Muscle layer of duodenum (tissue), 2 donors: ENCODE data around the gene MYO1D.

Source experiments
- H3K27ac ChIP-seq: one replicate; pipeline ENCODE4 v1.7.0; 2013; ENCODE audit warnings: mild to moderate bottlenecking, low read length
- H3K27me3 ChIP-seq: one replicate; pipeline ENCODE4 v1.7.0; 2013; ENCODE audit warnings: low read depth, mild to moderate bottlenecking, control low read depth, low read length
- H3K36me3 ChIP-seq, 2 donors: one replicate each; pipeline ENCODE4 v1.7.0; 2013; ENCODE audit warnings: low read length in 2 of 2, control low read depth in 1 of 2, mild to moderate bottlenecking in 1 of 2; ENCODE audit not compliant: insufficient read depth in 2 of 2, control insufficient read depth in 1 of 2
- H3K4me1 ChIP-seq, 2 donors: one replicate each; pipeline ENCODE4 v1.7.0; 2013; ENCODE audit warnings: low read length in 2 of 2, mild to moderate bottlenecking in 2 of 2, control low read depth in 1 of 2, moderate library complexity in 1 of 2; ENCODE audit not compliant: insufficient read depth in 2 of 2, control insufficient read depth in 1 of 2
- H3K4me3 ChIP-seq, 2 donors: one replicate each; pipeline ENCODE4 v1.7.0; 2013; ENCODE audit warnings: low read length in 2 of 2, low read depth in 1 of 2, mild to moderate bottlenecking in 1 of 2
- H3K9me3 ChIP-seq, 2 donors: one replicate each; pipeline ENCODE4 v1.7.0; 2013; ENCODE audit warnings: low read length in 2 of 2, control low read depth in 1 of 2, mild to moderate bottlenecking in 1 of 2; ENCODE audit not compliant: control insufficient read depth in 1 of 2
- donor health status: healthy.

Gene MYO1D

GRCh38 chr17:32496395-32497073, 380.4 kb downstream of the MYO1D start:
- no peaks in the 10 kb centered on the region for H3K9me3 ChIP-seq
- H3K27ac ChIP-seq = no peak overlapping the region
- H3K36me3 ChIP-seq = no peaks in the 10 kb centered on the region
- peaks cover 0 to 22% of the 10 kb centered on the region in 2 donors for H3K4me1 ChIP-seq
- H3K4me3 ChIP-seq = no peak overlapping the region
- H3K27me3 ChIP-seq = no peaks in the 10 kb centered on the region

- Histone ChIP-seq H3K36me3 (no peaks in the 10 kb centered on the region), H3K4me1 (peaks cover 0 to 22% of the 10 kb centered on the region in 2 donors), H3K4me3 (peak overlapping the region in 1 of 2 donors; percentile 35), H3K27ac (no peak overlapping the region), H3K9me3 (no peaks in the 10 kb centered on the region), H3K27me3 (no peaks in the 10 kb centered on the region)
Observed at GRCh38 chr17:32495359-32496231, 381.3 kb downstream of the MYO1D start.

- peaks cover 0 to 22% of the 10 kb centered on the region in 2 donors for H3K4me1 ChIP-seq
- peak overlapping the region in 1 of 2 donors; percentile 35 for H3K4me3 ChIP-seq
- H3K9me3 ChIP-seq = no peaks in the 10 kb centered on the region
- H3K27ac ChIP-seq = no peak overlapping the region
- no peaks in the 10 kb centered on the region for H3K27me3 ChIP-seq
- no peaks in the 10 kb centered on the region for H3K36me3 ChIP-seq
Observed at GRCh38 chr17:32494621-32495358, 382.1 kb downstream of the MYO1D start.

- H3K27ac ChIP-seq = no peak overlapping the region
Observed at GRCh38 chr17:32493976-32494513, 382.9 kb downstream of the MYO1D start.

GRCh38 chr17:32493571-32493970, 383.4 kb downstream of the MYO1D start:
- H3K27me3 ChIP-seq = no peaks in the 10 kb centered on the region
- no peaks in the 10 kb centered on the region for H3K9me3 ChIP-seq
- H3K4me1 ChIP-seq = peaks cover 0 to 22% of the 10 kb centered on the region in 2 donors
- H3K27ac ChIP-seq = no peak overlapping the region
- no peaks in the 10 kb centered on the region for H3K36me3 ChIP-seq
- H3K4me3 ChIP-seq = no peak overlapping the region

More at GRCh38 chr17:32493976-32494513, 382.9 kb downstream of the MYO1D start:
- H3K4me3 ChIP-seq = no peak overlapping the region
- peaks cover 0 to 22% of the 10 kb centered on the region in 2 donors for H3K4me1 ChIP-seq
- no peaks in the 10 kb centered on the region for H3K27me3 ChIP-seq
- H3K36me3 ChIP-seq = no peaks in the 10 kb centered on the region
- no peaks in the 10 kb centered on the region for H3K9me3 ChIP-seq

GRCh38 chr17:32492648-32493289, 384.2 kb downstream of the MYO1D start:
- Histone ChIP-seq H3K27me3 (no peaks in the 10 kb centered on the region), H3K27ac (no peak overlapping the region), H3K9me3 (no peaks in the 10 kb centered on the region), H3K4me1 (peaks cover 0 to 25% of the 10 kb centered on the region in 2 donors), H3K36me3 (no peaks in the 10 kb centered on the region), H3K4me3 (no peak overlapping the region)

- H3K4me3 ChIP-seq = no peak overlapping the region
Observed at GRCh38 chr17:32492264-32492589, 384.7 kb downstream of the MYO1D start.

GRCh38 chr17:32491371-32492263, 385.3 kb downstream of the MYO1D start:
- peaks cover 0 to 30% of the 10 kb centered on the region in 2 donors for H3K4me1 ChIP-seq
- no peak overlapping the region for H3K4me3 ChIP-seq
- H3K27ac ChIP-seq = no peak overlapping the region

More at GRCh38 chr17:32492264-32492589, 384.7 kb downstream of the MYO1D start:
- Histone ChIP-seq H3K27me3 (no peaks in the 10 kb centered on the region), H3K4me1 (peaks cover 0 to 30% of the 10 kb centered on the region in 2 donors), H3K9me3 (no peaks in the 10 kb centered on the region), H3K36me3 (no peaks in the 10 kb centered on the region), H3K27ac (no peak overlapping the region)

GRCh38 chr17:32490101-32490482, 386.8 kb downstream of the MYO1D start:
- no peak overlapping the region for H3K27ac ChIP-seq
- no peaks in the 10 kb centered on the region for H3K27me3 ChIP-seq
- H3K4me1 ChIP-seq = peaks cover 0 to 26% of the 10 kb centered on the region in 2 donors
- no peaks in the 10 kb centered on the region for H3K36me3 ChIP-seq
- H3K4me3 ChIP-seq = no peak overlapping the region
- no peaks in the 10 kb centered on the region for H3K9me3 ChIP-seq

More at GRCh38 chr17:32491371-32492263, 385.3 kb downstream of the MYO1D start:
- no peaks in the 10 kb centered on the region for H3K27me3 ChIP-seq
- H3K9me3 ChIP-seq = no peaks in the 10 kb centered on the region
- no peaks in the 10 kb centered on the region for H3K36me3 ChIP-seq
